ENCODE results near the gene PLPP6.

GRCh38 chr9:4667681-4668080, 5.6 kb downstream of the PLPP6 start:
- TF ChIP-seq CTCF (IDR thresholded peaks at IDR 0.05) = no peak
- TF ChIP-seq, protein P1, sequence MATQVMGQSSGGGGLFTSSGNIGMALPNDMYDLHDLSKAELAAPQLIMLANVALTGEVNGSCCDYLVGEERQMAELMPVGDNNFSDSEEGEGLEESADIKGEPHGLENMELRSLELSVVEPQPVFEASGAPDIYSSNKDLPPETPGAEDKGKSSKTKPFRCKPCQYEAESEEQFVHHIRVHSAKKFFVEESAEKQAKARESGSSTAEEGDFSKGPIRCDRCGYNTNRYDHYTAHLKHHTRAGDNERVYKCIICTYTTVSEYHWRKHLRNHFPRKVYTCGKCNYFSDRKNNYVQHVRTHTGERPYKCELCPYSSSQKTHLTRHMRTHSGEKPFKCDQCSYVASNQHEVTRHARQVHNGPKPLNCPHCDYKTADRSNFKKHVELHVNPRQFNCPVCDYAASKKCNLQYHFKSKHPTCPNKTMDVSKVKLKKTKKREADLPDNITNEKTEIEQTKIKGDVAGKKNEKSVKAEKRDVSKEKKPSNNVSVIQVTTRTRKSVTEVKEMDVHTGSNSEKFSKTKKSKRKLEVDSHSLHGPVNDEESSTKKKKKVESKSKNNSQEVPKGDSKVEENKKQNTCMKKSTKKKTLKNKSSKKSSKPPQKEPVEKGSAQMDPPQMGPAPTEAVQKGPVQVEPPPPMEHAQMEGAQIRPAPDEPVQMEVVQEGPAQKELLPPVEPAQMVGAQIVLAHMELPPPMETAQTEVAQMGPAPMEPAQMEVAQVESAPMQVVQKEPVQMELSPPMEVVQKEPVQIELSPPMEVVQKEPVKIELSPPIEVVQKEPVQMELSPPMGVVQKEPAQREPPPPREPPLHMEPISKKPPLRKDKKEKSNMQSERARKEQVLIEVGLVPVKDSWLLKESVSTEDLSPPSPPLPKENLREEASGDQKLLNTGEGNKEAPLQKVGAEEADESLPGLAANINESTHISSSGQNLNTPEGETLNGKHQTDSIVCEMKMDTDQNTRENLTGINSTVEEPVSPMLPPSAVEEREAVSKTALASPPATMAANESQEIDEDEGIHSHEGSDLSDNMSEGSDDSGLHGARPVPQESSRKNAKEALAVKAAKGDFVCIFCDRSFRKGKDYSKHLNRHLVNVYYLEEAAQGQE (IDR thresholded peaks at IDR 0.05; ENCODE audit: insufficient read depth in 1 of 2, low read depth in 2 of 2, low read length in 1 of 2) = no peak
